Measurements from ENCODE around the gene LCOR. TPM values are rescaled to one million over a fixed set of nuclear protein-coding genes. Genes with fewer than 3 reads are reported as not detected.

LCOR gene
- total RNA-seq, result 9.9 and 21.4 TPM in 2 replicates

DNA sequence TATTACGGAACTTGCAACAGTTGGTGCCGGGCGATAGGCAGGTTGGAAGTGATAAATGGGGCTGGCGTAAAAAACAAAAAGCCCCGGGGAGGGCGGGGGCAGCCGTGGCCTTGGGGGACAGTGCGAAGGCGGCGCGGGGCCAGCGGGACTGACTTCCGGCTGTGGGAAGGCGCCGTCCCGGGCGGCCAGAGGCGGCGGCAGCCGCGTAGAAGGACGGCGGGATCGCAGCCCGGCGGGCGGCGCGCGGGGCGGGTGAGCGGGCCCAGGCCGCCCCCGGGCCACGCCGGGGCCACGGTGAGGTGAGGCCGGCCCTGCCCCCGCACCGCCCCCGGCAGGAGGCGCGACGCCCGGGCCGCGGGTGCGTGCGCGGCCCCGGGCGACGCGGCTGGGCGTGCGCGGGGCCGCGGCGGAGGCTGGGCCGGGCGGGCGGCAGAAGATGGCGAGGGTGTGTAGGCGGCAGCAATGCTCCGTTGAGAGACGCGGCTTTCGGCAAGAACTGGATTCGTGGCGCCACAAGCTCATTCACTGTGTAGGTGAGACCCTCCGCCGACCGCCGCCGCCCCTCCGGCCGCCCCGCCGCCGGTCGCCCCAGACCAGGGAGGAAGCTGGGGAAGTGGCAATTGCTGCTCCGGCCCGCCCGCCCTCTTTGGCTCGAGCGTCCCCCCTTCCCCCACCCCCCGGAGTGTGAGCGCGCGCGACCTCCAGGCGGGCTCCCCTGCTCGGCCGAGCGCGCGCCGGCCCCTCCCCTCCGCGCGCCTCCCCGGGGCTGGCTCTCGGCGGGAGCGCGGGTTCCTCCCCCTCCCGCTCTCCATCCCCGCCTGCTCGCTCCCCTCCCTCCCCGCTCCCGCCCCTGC is at the start of gene LCOR:
Gene LCOR (plus strand): TSS at position 432 of the 854 bp plus-strand sequence. CDS start 116,760 bp downstream, outside the sequence.

Other genes starting within 250 kb of the LCOR start
- 52.1 and 54.7 TPM in 2 replicates for gene TM9SF3, start 245.3 kb upstream of the LCOR start, total RNA-seq
- 0.14 and 0.19 TPM in 2 replicates for gene PIK3AP1, start 111.8 kb upstream of the LCOR start, total RNA-seq

Measured in airway epithelial cell (primary cell).